ENCODE results near the gene SLC5A12. TPM values are rescaled to one million over a fixed set of nuclear protein-coding genes. Genes with fewer than 3 reads are reported as not detected.

The SLC5A12 gene
- total and polyA plus RNA-seq, 2 of the 4 experiments (the other 2 are of a cell fraction) = not detected

- H2AFZ ChIP-seq (replicated peaks; ENCODE audit: low read length, poor library complexity) = no peak overlapping the region
- no peak overlapping the region for H2BK5ac ChIP-seq (ENCODE audit: low read depth, low read length, poor library complexity, severe bottlenecking)
- no peak overlapping the region for H3K27ac ChIP-seq (ENCODE audit: insufficient read depth, low read length)
- no peak overlapping the region for H3K9ac ChIP-seq (ENCODE audit: low read depth, low read length)
- no peaks in the 10 kb centered on the region for H3K36me3 ChIP-seq (ENCODE audit: control insufficient read depth, insufficient read depth, low read length)
- no peaks in the 10 kb centered on the region for H3K4me1 ChIP-seq (ENCODE audit: control insufficient read depth, insufficient read depth, low read length)
- intact Hi-C loops (cut with micrococcal nuclease) (no loop called here), dilution Hi-C loops (cut with HindIII; ENCODE audit: low sequenced_read_pairs, unreplicated experiment) (no loop called here), in situ Hi-C loops (cut with MboI; ENCODE audit: low sequenced_read_pairs) (no loop called here)
- no peak overlapping the region for H3K23ac ChIP-seq (ENCODE audit: low read depth, low read length)
- no peak overlapping the region for H3K18ac ChIP-seq (ENCODE audit: low read depth, low read length)
- WGBS, 2 experiments (ENCODE audit: extremely low coverage in 2 of 2, insufficient read length in 1 of 2) = no CpG with 5 or more reads among the region's 2 CpGs
- no peak overlapping the region for H2BK15ac ChIP-seq (ENCODE audit: low read depth, low read length)
- H4K20me1 ChIP-seq (ENCODE audit: insufficient read depth, low read length) = no peaks in the 10 kb centered on the region
- H2AK9ac ChIP-seq (replicated peaks; ENCODE audit: low read depth, low read length, poor library complexity) = no peak overlapping the region
- POLR2A ChIA-PET (ENCODE audit: unreplicated experiment) = no interaction called here
- no peak overlapping the region for H3K14ac ChIP-seq (replicated peaks; ENCODE audit: low read depth, low read length)
- ATAC-seq (ENCODE audit: low read depth) (no peak), DNase-seq (no peak)
- no peak overlapping the region for H4K5ac ChIP-seq (ENCODE audit: low read depth, low read length)
- no peak for TF ChIP-seq POLR2A (IDR thresholded peaks at IDR 0.05; ENCODE audit: low read depth, low read length)
- no peak for TF ChIP-seq SMC3 (IDR thresholded peaks at IDR 0.05; ENCODE audit: low read depth, low read length)
- no peak for TF ChIP-seq RFX5 (IDR thresholded peaks at IDR 0.05; ENCODE audit: low read depth, low read length)
- TF ChIP-seq CHD1 (IDR thresholded peaks at IDR 0.05; ENCODE audit: low read depth, low read length) = no peak
- no TSS peak for BruUV-seq (replicated peaks)
- no peak overlapping the region for H3K56ac ChIP-seq (ENCODE audit: extremely low read depth, insufficient read depth, low read length)
- CTCF ChIA-PET = no interaction called here
- H2AK5ac ChIP-seq (ENCODE audit: low read depth, low read length) = no peak overlapping the region
- 0 out of 2 replicates have a peak, but pooled peaks cover 2% of the 10 kb centered on the region for H3K27me3 ChIP-seq (ENCODE audit: control insufficient read depth, insufficient read depth, low read length)
- H3K79me1 ChIP-seq (ENCODE audit: low read depth in 1 of 2, low read length in 2 of 2) = no peaks in the 10 kb centered on the region
- no peak overlapping the region for H2BK120ac ChIP-seq (ENCODE audit: low read depth, low read length)
- no peak overlapping the region for H2BK20ac ChIP-seq (ENCODE audit: low read depth, low read length)
- no peak overlapping the region for H4K8ac ChIP-seq (ENCODE audit: low read depth in 2 of 2, low read length in 2 of 2)
- no peak overlapping the region for H3K4me3 ChIP-seq (ENCODE audit: insufficient read depth, low read depth, low read length)
- H3K4me2 ChIP-seq (ENCODE audit: low read depth, low read length) = no peak overlapping the region
- H3K9me1 ChIP-seq (ENCODE audit: insufficient read depth, low read length) = no peaks in the 10 kb centered on the region
- H4K91ac ChIP-seq (ENCODE audit: insufficient read depth, low read depth, low read length) = no peak overlapping the region
- no peaks in the 10 kb centered on the region for H3K9me3 ChIP-seq (ENCODE audit: control insufficient read depth, insufficient read depth, low read length)
- H3K4ac ChIP-seq (ENCODE audit: low read depth, low read length) = no peak overlapping the region
These were observed 45.2 kb downstream of the SLC5A12 start for GRCh38 chr11:26676641-26677040.

Data from IMR-90 (cell line).